ENCODE data around the gene ANK2. TPM values are rescaled to one million over a fixed set of nuclear protein-coding genes. Genes with fewer than 3 reads are reported as not detected.

The ANK2 gene
- total RNA-seq, 2 donors from 2014 or later: 6.6 to 7.1 TPM

- no peak for ATAC-seq (replicated peaks in 1 of 2)
- no peak for DNase-seq
- Mint-ChIP-seq H3K27ac (no peak overlapping the region), H3K4me3 (no peak overlapping the region), H3K9me3 (no peaks in the 10 kb centered on the region), H3K4me1 (ENCODE audit: low read depth) (no peaks in the 10 kb centered on the region), H3K27me3 (ENCODE audit: low read depth) (peaks cover 26% of the 10 kb centered on the region), H3K36me3 (ENCODE audit: insufficient read depth in 2 of 2) (no peaks in the 10 kb centered on the region)
Observed at GRCh38 chr4:113336556-113336955, 287.1 kb downstream of the ANK2 start.

GRCh38 chr4:113339430-113339813 is 290.0 kb downstream of the ANK2 start:
- H3K4me3 Mint-ChIP-seq: no peak overlapping the region
- no peaks in the 10 kb centered on the region for H3K9me3 Mint-ChIP-seq
- H3K4me1 Mint-ChIP-seq (ENCODE audit: low read depth): no peaks in the 10 kb centered on the region
- H3K27me3 Mint-ChIP-seq (ENCODE audit: low read depth): peaks cover 18% of the 10 kb centered on the region
- no peak overlapping the region for H3K27ac Mint-ChIP-seq
- no peak for DNase-seq
- no peak for ATAC-seq (replicated peaks in 1 of 2)
- no peaks in the 10 kb centered on the region for H3K36me3 Mint-ChIP-seq (ENCODE audit: insufficient read depth in 2 of 2)

- no peaks in the 10 kb centered on the region for H3K4me1 Mint-ChIP-seq (ENCODE audit: low read depth)
- no peak for DNase-seq
Observed at GRCh38 chr4:113344100-113344499, 294.6 kb downstream of the ANK2 start.

GRCh38 chr4:113347245-113347644 is 297.8 kb downstream of the ANK2 start:
- DNase-seq (no peak), ATAC-seq (replicated peaks in 1 of 2) (no peak)
- Mint-ChIP-seq H3K36me3 (ENCODE audit: insufficient read depth in 2 of 2) (no peaks in the 10 kb centered on the region), H3K9me3 (no peaks in the 10 kb centered on the region), H3K4me3 (no peak overlapping the region), H3K27me3 (ENCODE audit: low read depth) (peaks cover 22% of the 10 kb centered on the region), H3K27ac (no peak overlapping the region), H3K4me1 (ENCODE audit: low read depth) (no peaks in the 10 kb centered on the region)

More at GRCh38 chr4:113344100-113344499, 294.6 kb downstream of the ANK2 start:
- no peaks in the 10 kb centered on the region for H3K9me3 Mint-ChIP-seq
- peaks cover 26% of the 10 kb centered on the region for H3K27me3 Mint-ChIP-seq (ENCODE audit: low read depth)
- H3K4me3 Mint-ChIP-seq: no peak overlapping the region
- H3K27ac Mint-ChIP-seq: no peak overlapping the region
- H3K36me3 Mint-ChIP-seq (ENCODE audit: insufficient read depth in 2 of 2): no peaks in the 10 kb centered on the region
- no peak for ATAC-seq (replicated peaks in 1 of 2)

GRCh38 chr4:113349430-113349829 is 300.0 kb downstream of the ANK2 start:
- peaks cover 44% of the 10 kb centered on the region for H3K27me3 Mint-ChIP-seq (ENCODE audit: low read depth)
- H3K36me3 Mint-ChIP-seq (ENCODE audit: insufficient read depth in 2 of 2): peaks cover 7 to 12% of the 10 kb centered on the region in 2 donors
- H3K9me3 Mint-ChIP-seq: peaks cover 0 to 4% of the 10 kb centered on the region in 2 donors
- no peak for DNase-seq
- no peak overlapping the region for H3K27ac Mint-ChIP-seq
- H3K4me3 Mint-ChIP-seq: no peak overlapping the region
- peaks cover 15% of the 10 kb centered on the region for H3K4me1 Mint-ChIP-seq (ENCODE audit: low read depth)
- ATAC-seq (replicated peaks in 1 of 2): peak in 1 of 2 donors; percentile 63

- DNase-seq (no peak), ATAC-seq (replicated peaks in 1 of 2) (no peak)
- peaks cover 7 to 15% of the 10 kb centered on the region in 2 donors for H3K36me3 Mint-ChIP-seq (ENCODE audit: insufficient read depth in 2 of 2)
- H3K9me3 Mint-ChIP-seq: peaks cover 0 to 4% of the 10 kb centered on the region in 2 donors
- H3K27me3 Mint-ChIP-seq (ENCODE audit: low read depth): peaks cover 49% of the 10 kb centered on the region
- H3K4me3 Mint-ChIP-seq: no peak overlapping the region
- H3K27ac Mint-ChIP-seq: no peak overlapping the region
- H3K4me1 Mint-ChIP-seq (ENCODE audit: low read depth): peaks cover 27% of the 10 kb centered on the region
Observed at GRCh38 chr4:113350576-113350975, 301.1 kb downstream of the ANK2 start.

GRCh38 chr4:113355550-113356371 is 306.3 kb downstream of the ANK2 start:
- H3K4me3 Mint-ChIP-seq: peak overlapping the region; percentile 59 to 77
- ATAC-seq (replicated peaks in 1 of 2): peak; percentile 94 to 97
- peaks cover 62% of the 10 kb centered on the region for H3K27me3 Mint-ChIP-seq (ENCODE audit: low read depth)

GRCh38 chr4:113356453-113356852 is 307.0 kb downstream of the ANK2 start:
- peak overlapping the region; percentile 59 to 77 for H3K4me3 Mint-ChIP-seq
- H3K9me3 Mint-ChIP-seq: peaks cover 10 to 13% of the 10 kb centered on the region in 2 donors
- H3K27ac Mint-ChIP-seq: peak overlapping the region; percentile 34
- H3K4me1 Mint-ChIP-seq (ENCODE audit: low read depth): peaks cover 37% of the 10 kb centered on the region
- DNase-seq: no peak
- peaks cover 21 to 43% of the 10 kb centered on the region in 2 donors for H3K36me3 Mint-ChIP-seq (ENCODE audit: insufficient read depth in 2 of 2)
- no peak for ATAC-seq (replicated peaks in 1 of 2)
- H3K27me3 Mint-ChIP-seq (ENCODE audit: low read depth): peaks cover 64% of the 10 kb centered on the region

More at GRCh38 chr4:113355550-113356371, 306.3 kb downstream of the ANK2 start:
- Mint-ChIP-seq H3K9me3 (peaks cover 10 to 13% of the 10 kb centered on the region in 2 donors), H3K27ac (peak overlapping the region; percentile 34), H3K4me1 (ENCODE audit: low read depth) (peaks cover 37% of the 10 kb centered on the region), H3K36me3 (ENCODE audit: insufficient read depth in 2 of 2) (peaks cover 21 to 43% of the 10 kb centered on the region in 2 donors)
- peak; percentile 77 to 86 for DNase-seq

GRCh38 chr4:113358784-113359183 is 309.3 kb downstream of the ANK2 start:
- H3K4me1 Mint-ChIP-seq (ENCODE audit: low read depth): peaks cover 28% of the 10 kb centered on the region
- no peak overlapping the region for H3K4me3 Mint-ChIP-seq
- peaks cover 41% of the 10 kb centered on the region for H3K27me3 Mint-ChIP-seq (ENCODE audit: low read depth)
- no peak for DNase-seq
- peaks cover 6 to 13% of the 10 kb centered on the region in 2 donors for H3K9me3 Mint-ChIP-seq
- no peak overlapping the region for H3K27ac Mint-ChIP-seq
- ATAC-seq (replicated peaks in 1 of 2): no peak
- H3K36me3 Mint-ChIP-seq (ENCODE audit: insufficient read depth in 2 of 2): peaks cover 17 to 35% of the 10 kb centered on the region in 2 donors

GRCh38 chr4:113365377-113365776 is 315.9 kb downstream of the ANK2 start:
- DNase-seq (no peak), ATAC-seq (replicated peaks in 1 of 2) (no peak)
- Mint-ChIP-seq H3K9me3 (no peaks in the 10 kb centered on the region), H3K27me3 (ENCODE audit: low read depth) (peaks cover 19% of the 10 kb centered on the region), H3K36me3 (ENCODE audit: insufficient read depth in 2 of 2) (no peaks in the 10 kb centered on the region), H3K27ac (no peak overlapping the region), H3K4me3 (no peak overlapping the region), H3K4me1 (ENCODE audit: low read depth) (no peaks in the 10 kb centered on the region)

- ATAC-seq (replicated peaks in 1 of 2): no peak
- H3K9me3 Mint-ChIP-seq: no peaks in the 10 kb centered on the region
- peaks cover 25% of the 10 kb centered on the region for H3K27me3 Mint-ChIP-seq (ENCODE audit: low read depth)
- H3K27ac Mint-ChIP-seq: no peak overlapping the region
- no peaks in the 10 kb centered on the region for H3K4me1 Mint-ChIP-seq (ENCODE audit: low read depth)
- no peaks in the 10 kb centered on the region for H3K36me3 Mint-ChIP-seq (ENCODE audit: insufficient read depth in 2 of 2)
- DNase-seq: no peak
- no peak overlapping the region for H3K4me3 Mint-ChIP-seq
Observed at GRCh38 chr4:113368056-113368455, 318.6 kb downstream of the ANK2 start.

- no peaks in the 10 kb centered on the region for H3K36me3 Mint-ChIP-seq (ENCODE audit: insufficient read depth in 2 of 2)
- no peak overlapping the region for H3K27ac Mint-ChIP-seq
- H3K4me3 Mint-ChIP-seq: no peak overlapping the region
- H3K9me3 Mint-ChIP-seq: no peaks in the 10 kb centered on the region
- no peak for ATAC-seq (replicated peaks in 1 of 2)
- no peaks in the 10 kb centered on the region for H3K4me1 Mint-ChIP-seq (ENCODE audit: low read depth)
- DNase-seq: no peak
- H3K27me3 Mint-ChIP-seq (ENCODE audit: low read depth): peaks cover 33% of the 10 kb centered on the region
Observed at GRCh38 chr4:113371111-113371510, 321.7 kb downstream of the ANK2 start.

- no peaks in the 10 kb centered on the region for H3K4me1 Mint-ChIP-seq (ENCODE audit: low read depth)
- H3K36me3 Mint-ChIP-seq (ENCODE audit: insufficient read depth in 2 of 2): no peaks in the 10 kb centered on the region
- H3K9me3 Mint-ChIP-seq: no peaks in the 10 kb centered on the region
- no peak overlapping the region for H3K27ac Mint-ChIP-seq
- H3K4me3 Mint-ChIP-seq: no peak overlapping the region
- ATAC-seq (replicated peaks in 1 of 2): no peak
- peaks cover 23% of the 10 kb centered on the region for H3K27me3 Mint-ChIP-seq (ENCODE audit: low read depth)
- DNase-seq: no peak
Observed at GRCh38 chr4:113375964-113376666, 326.7 kb downstream of the ANK2 start.

All from activated T-cell treated with anti-CD3 and anti-CD28 coated beads, Interleukin-2, amount 50 U/mL, for 72 hours (primary cell).